ENCODE results near the gene LDB2.

LDB2 gene

DNA sequence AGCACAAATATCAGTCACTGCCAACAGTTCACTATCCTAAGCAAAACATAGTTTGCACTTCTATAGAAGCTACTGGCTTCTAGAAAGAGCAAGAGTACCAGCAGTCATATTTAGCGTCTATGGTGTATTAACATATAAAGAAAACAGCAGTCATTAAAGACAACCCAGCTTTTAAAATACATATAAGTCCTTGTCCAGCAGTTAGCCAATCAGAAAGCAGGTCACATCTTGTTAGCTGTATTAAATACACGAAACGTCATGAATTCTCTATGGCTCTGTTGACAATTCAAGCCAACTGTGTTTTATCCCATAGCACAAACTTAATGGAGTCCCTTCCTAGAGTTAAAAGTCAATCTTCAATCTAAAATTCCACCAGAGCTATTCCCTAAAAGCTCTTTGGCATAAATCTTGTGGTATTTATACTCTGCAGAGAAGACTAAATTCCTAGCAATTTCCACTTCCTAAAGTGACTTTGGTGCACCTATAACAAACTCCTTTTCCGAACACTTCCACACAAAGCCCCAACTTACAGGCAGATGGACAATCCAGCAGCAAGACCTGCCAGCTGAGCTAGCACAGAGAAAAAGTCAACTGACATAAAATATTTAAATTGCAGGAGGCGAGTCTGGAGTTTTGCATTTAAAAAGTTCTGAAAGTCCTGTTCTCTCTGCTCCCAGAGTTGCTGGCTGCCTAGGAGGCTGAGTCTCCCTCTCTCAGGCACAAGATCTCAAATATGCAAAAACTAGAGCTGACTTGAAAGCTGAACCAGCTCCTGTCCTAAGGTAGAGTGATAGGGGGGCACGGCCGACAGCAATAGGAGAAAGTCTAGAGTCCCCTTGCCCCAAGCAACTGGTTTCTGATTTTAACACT lies 1.3 kb downstream of the LDB2 start:
- DNase-seq (ENCODE audit: low read depth): no peak
- H3K4me3 ChIP-seq (ENCODE audit: low read depth, low read length): peak overlapping the region; percentile 28
- TF ChIP-seq, protein P1, sequence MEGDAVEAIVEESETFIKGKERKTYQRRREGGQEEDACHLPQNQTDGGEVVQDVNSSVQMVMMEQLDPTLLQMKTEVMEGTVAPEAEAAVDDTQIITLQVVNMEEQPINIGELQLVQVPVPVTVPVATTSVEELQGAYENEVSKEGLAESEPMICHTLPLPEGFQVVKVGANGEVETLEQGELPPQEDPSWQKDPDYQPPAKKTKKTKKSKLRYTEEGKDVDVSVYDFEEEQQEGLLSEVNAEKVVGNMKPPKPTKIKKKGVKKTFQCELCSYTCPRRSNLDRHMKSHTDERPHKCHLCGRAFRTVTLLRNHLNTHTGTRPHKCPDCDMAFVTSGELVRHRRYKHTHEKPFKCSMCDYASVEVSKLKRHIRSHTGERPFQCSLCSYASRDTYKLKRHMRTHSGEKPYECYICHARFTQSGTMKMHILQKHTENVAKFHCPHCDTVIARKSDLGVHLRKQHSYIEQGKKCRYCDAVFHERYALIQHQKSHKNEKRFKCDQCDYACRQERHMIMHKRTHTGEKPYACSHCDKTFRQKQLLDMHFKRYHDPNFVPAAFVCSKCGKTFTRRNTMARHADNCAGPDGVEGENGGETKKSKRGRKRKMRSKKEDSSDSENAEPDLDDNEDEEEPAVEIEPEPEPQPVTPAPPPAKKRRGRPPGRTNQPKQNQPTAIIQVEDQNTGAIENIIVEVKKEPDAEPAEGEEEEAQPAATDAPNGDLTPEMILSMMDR (IDR thresholded peaks at IDR 0.05; ENCODE audit: insufficient read depth, low read depth, low read length, missing control alignments): no peak

DNA sequence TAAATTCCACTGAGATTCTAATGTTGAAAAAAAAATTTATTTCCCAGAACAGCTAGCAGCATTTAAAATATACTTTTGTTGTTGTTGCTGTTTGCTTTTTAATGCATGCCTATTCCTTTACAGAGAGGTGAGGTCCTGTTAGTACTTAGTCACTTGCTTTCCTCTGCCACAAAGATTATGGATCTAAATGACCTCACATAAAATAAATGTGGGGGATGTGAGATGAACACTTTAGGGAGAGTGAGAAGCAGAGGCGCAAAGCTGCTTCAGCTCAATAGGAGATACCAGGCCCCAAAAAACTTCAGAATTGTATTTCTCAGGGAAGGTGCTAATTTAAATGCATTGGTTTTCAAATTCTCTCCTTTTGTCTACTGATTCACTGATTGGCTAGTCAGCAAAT lies 4.0 kb downstream of the LDB2 start:
- TF ChIP-seq, protein P1 (IDR thresholded peaks at IDR 0.05; ENCODE audit: insufficient read depth, low read depth, low read length, missing control alignments): no peak
- DNase-seq (ENCODE audit: low read depth): no peak
- no peak overlapping the region for H3K4me3 ChIP-seq (ENCODE audit: low read depth, low read length)

DNA sequence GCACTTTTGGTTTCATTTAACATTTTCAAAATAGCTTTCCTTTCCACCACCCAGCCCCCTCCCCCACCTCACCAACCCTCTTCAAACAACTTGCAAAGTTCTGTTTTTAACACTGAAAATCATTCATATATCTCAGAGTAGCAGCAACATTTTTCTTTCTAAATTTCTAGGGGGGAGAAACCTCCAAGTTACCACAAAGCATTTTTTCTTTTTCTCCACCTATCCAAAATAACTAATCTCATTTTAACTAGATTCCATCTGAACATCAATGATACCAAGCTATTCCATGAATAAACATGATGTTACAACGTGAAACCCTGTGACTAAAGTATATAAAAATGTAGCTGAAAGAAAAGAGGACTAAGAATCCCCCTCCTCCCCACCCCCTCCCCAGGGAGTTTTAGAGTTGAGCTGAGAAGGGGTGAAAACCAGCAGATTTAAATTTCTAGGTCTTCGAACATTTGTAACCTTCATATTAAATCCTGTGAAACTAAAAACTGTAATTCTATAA lies 5.2 kb downstream of the LDB2 start:
- TF ChIP-seq, protein P1 (IDR thresholded peaks at IDR 0.05; ENCODE audit: insufficient read depth, low read depth, low read length, missing control alignments): no peak
- peak overlapping the region; percentile 4; the same call in 1 of the 2 replicates for H3K4me3 ChIP-seq (ENCODE audit: low read depth, low read length)
- peak; percentile 21 for DNase-seq (ENCODE audit: low read depth)

DNA sequence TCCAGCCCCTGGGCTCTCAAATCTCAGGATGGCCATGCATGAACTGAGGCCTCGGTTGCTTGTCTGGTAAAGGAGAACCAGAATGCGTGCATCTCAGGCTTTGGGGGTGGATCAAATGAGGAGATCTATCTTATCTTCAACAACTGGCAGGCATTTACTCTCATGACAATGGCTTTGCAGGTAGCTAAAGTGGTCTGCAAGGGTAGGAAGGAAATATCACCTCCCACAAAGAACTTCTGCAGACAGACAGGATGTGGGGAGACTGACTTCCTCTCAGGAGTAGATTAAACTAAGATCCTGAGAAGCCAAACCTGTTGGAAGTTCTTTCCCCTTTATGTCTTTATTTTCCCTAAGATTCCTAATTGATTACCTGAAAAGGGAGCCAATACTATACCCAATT lies 7.8 kb downstream of the LDB2 start:
- H3K4me3 ChIP-seq (ENCODE audit: low read depth, low read length): no peak overlapping the region
- TF ChIP-seq, protein P1 (IDR thresholded peaks at IDR 0.05; ENCODE audit: insufficient read depth, low read depth, low read length, missing control alignments): no peak
- peak; percentile 12 for DNase-seq (ENCODE audit: low read depth)

DNA sequence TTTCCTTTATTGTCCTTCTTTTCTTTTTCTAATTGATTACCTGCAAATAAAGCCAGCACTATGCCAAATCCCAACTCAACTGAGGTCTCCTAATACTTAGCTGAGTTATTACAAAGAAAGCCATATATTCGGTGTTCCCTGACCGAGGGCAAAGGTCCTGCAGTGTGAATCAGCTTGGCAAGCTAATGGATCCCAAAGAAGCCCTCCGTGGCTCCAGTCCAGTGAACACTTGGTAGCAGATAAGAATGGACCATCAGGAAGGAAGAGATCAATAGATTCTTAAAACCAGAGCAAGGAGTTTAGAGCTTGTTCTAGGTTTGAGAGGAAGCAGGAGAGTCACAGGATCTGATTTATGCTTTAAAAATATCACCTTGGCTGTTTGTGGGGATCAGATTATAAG lies 8.5 kb downstream of the LDB2 start:
- TF ChIP-seq, protein P1 (IDR thresholded peaks at IDR 0.05; ENCODE audit: insufficient read depth, low read depth, low read length, missing control alignments): no peak
- no peak overlapping the region for H3K4me3 ChIP-seq (ENCODE audit: low read depth, low read length)
- no peak for DNase-seq (ENCODE audit: low read depth)

DNA sequence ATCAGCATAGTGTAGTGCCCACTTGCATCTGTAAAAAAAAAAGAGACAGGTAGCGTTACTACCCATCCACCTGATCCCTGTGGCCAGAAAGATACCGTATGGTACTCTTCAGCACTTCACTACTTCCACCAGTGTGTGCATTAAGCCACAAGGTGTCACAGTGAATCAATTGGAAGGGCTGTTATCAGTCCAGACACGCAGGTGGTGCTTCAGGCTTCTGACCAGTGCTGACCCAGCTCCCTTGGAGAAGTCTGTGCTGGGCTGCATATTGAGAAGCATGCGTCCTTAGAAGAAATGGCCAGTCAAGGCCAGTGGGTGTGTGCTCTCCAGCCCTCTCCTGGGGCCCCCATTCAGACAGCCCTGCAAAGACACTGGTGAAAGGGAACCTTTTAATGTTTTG lies 10.6 kb downstream of the LDB2 start:
- H3K4me3 ChIP-seq (ENCODE audit: low read depth, low read length): no peak overlapping the region
- TF ChIP-seq, protein P1 (IDR thresholded peaks at IDR 0.05; ENCODE audit: insufficient read depth, low read depth, low read length, missing control alignments): no peak
- DNase-seq (ENCODE audit: low read depth): peak; percentile 9

All from GM12865 (cell line).